Measurements from ENCODE around the gene PCDHGB4.
"Not testable (repeated sequence)": the region's sequence is repeated elsewhere in the genome, so short reads cannot be mapped to it uniquely, and the experiment has no call there.

DNA sequence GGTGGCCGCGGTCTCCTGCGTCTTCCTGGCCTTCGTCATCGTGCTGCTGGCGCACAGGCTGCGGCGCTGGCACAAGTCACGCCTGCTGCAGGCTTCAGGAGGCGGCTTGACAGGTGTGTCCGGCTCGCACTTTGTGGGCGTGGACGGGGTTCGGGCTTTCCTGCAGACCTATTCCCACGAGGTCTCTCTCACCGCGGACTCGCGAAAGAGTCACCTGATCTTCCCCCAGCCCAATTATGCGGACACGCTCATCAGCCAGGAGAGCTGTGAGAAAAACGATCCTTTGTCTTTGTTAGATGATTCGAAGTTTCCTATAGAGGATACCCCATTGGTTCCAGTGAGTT lies 27.7 kb downstream of the PCDHGB4 start:
- TF ChIP-seq CTCF (conservative IDR thresholded peaks at IDR 0.05); EZH2 (IDR thresholded peaks at IDR 0.05; ENCODE audit: low read depth): not testable (repeated sequence)

Measured in PC-9 (cell line).